Inflammatory macrophage (primary cell): Measurements from ENCODE around the gene SERPINB5.
A peak's percentile ranks its signal among the peaks of the same experiment; 100 is the strongest.

ENCODE experiments used
- DNase-seq, 2 donors: peaks; one replicate each; pipeline ENCODE4 v3.0.0-alpha.2; 2020 to 2022

The SERPINB5 gene

DNA sequence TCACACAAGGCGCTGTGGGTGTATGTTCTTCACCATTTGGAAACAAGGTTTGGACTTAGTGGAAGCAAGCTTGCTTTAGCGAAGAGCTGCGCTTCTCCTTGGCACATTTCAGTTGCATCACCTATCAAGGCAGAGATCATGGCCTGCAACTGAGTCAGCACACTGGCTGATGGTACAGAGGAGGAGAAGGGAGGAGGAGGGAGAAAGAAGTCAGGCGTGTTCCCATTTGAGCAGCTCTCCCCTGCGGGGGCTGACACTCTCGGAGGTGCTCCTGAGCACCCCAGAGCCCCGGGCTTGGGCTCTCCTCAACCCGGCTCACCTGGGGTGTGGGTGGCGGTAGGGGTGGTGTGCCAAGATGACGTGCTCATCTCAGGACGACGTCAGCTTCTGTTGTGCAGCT, 6.0 kb upstream of the SERPINB5 start:
- peak in 1 of 2 donors; percentile 5 for DNase-seq

DNA sequence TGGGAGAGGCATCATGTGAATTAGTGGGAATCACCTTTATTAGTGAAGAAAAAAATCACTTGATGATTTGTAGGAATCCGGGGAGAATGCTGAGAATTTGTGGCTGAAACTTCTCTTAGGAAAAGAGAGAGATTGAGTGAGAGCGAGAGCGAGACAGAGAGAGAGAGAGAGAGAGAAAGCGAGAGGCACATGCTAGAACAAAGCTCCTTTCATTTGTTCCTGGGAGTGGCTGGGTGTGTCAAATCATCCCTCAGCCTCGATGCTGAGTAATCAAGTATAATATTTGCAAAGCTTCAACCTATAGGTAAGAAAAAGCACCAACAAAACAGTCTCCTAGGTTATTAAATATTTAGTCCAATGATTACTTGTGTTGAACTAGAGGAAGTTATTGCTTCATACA, 4.4 kb upstream of the SERPINB5 start:
- no peak for DNase-seq

DNA sequence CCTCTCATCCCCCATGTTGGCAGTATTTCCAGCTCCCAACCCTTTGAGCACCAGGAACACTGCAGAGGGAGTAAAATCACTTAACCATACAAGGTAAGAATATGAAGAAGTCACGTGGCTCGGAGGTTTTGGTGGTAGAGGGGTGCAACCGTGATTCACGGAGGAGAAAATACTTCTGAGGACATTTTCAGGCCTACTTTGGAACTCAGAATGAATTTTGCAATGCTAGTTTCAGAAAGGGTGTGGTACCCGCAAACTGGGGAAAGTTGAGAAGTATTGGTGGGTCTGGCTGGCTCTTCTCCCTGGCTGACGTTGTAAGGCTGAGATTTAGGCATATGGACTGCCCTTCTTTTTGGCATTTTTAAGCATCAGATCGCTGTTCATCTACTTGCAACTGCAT, 442 bp downstream of the SERPINB5 start:
- DNase-seq, result no peak

DNA sequence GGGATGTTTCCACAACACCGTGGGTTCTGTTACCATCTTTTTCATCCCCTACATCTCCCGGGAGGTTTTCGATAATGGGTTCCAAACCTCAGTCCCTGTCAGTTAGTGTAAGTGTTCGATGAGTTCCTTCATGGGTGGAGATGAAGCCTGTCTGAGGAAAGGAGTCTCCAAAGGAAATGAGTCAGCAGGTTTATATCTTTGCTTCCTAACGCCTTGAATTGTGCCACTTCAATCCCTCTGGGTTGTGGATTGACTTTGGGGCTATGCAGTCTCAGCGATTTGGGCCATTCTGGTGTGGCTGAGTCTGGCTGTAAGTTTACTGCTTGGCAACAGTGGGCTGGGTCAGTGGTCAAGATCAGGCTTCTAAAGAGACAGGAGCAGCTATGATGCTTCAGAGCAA, 1.2 kb downstream of the SERPINB5 start:
- no peak for DNase-seq

DNA sequence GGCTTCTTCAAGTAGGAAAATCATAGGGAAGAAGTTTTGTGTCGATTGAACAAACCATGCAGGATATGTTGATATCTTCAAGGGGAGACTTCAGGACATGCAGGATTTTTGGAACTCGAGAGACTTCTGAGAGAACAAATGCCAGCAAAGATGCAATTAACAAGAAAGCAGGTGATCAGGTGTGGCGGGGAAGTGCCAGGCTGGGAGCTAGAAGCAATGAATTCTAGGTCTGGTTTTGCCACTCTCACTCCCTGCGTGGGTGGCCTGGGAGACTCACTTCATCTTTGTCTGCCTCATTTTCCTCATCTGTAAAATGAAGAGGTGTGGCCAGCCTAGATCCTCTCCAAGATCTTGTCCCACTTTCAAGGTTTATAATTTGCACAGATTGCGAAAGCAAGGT, 3.1 kb downstream of the SERPINB5 start:
- DNase-seq, result no peak

DNA sequence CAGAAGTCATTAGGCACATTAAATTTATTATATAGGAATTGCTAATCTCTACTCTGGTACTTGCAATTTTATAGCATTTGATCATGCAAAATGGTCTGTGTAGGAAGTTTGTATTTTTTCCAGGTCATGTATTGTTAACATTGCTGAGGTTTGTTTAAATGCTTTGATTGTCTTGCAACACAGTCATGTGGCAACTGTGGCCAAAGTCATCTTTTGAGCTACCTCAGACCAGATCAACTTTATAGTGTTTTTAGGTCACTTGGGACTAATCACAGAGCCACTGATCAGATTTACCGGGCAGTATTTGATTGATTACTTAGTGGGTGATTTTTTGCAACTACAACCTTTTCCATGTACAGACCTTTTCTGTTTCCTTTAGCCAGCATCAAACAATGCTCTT, 3.7 kb downstream of the SERPINB5 start:
- no peak for DNase-seq

DNA sequence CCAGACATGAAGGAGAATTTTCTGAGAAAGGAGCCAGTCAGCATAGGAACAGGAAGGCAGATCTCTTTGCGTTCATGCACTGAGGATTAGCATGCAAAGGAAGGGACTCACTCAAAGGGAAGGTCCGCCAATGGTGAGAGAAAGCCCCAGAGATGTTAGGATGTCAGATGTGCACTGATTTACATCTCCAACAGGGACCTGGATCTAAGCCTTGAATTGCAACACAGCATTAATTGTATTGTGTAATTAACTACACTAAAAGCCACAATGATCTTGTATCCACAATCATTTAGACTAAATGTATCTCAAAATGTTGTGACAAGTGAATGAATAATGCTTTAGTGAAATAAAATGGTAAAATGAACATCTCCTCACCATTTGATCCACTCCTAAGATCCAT, 4.2 kb downstream of the SERPINB5 start:
- no peak for DNase-seq

DNA sequence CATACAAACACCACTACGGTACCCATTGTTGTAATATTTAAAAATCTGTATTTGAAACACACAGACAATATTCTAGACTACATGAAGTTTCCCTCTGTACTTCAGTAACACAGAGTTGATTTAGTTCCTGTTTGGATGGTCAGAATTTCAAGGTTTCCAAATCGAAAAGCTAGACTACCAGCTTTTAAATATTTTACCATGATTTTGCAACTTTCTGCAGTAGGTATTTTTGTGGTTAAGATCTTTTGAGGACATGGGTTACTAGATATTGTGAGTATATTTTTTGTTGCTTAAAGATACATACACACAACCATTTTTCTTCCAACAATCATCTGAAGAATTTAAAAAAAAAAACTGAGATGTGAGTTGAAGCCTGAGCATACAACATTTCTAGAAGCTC, 10.9 kb downstream of the SERPINB5 start:
- peak in 1 of 2 donors; percentile 6 for DNase-seq

DNA sequence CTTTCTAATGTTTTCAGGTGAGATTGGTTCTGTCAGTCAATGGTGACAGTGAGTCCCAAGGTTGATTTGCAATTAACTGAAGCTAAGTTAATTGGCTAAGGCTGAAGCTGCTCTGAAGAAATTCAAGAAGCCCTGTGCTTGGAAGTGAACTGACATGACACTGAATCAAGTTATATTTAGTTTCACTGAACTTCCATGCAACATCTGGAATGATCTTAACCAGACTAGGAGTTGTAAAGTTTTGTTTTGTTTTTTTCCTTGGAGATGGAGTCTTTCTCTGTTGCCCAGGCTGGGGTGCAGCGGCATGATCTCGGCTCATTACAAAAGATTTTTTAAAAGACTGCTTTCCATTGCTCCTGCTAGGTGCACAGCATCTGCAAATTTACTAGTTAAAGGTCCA, 11.4 kb downstream of the SERPINB5 start:
- no peak for DNase-seq

DNA sequence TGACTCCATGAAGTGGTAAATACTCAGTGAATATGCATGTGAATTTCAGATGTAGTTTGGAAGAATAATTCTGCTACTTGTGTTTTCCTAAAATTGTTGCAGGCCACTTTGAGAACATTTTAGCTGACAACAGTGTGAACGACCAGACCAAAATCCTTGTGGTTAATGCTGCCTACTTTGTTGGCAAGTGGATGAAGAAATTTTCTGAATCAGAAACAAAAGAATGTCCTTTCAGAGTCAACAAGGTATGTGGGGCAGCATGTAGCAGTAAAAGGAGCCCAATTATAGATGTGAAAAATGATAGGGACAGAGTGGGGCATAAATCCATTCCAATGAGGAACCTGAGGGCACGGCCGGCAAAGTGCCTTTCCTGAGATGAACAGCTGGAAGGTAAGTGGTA, 16.1 kb downstream of the SERPINB5 start:
- DNase-seq, result no peak

DNA sequence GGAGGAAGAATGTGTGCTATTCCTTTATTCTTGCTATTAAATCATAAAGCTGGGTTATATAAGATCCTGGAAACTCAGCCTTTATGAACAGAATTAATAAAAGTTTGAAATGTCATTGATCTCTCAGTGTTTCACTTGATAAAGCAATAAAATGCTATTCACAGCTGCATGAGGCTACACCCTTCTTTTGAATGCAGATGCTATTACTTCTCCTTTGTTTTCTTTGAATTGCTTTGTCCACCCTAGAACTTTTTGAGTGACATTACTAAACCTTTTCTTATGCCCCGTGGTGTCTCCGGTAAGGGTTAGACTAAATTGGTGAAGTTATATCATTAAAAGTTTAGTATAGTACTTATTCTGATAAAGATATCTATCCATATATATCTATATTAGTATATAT, 18.9 kb downstream of the SERPINB5 start:
- DNase-seq, result no peak

DNA sequence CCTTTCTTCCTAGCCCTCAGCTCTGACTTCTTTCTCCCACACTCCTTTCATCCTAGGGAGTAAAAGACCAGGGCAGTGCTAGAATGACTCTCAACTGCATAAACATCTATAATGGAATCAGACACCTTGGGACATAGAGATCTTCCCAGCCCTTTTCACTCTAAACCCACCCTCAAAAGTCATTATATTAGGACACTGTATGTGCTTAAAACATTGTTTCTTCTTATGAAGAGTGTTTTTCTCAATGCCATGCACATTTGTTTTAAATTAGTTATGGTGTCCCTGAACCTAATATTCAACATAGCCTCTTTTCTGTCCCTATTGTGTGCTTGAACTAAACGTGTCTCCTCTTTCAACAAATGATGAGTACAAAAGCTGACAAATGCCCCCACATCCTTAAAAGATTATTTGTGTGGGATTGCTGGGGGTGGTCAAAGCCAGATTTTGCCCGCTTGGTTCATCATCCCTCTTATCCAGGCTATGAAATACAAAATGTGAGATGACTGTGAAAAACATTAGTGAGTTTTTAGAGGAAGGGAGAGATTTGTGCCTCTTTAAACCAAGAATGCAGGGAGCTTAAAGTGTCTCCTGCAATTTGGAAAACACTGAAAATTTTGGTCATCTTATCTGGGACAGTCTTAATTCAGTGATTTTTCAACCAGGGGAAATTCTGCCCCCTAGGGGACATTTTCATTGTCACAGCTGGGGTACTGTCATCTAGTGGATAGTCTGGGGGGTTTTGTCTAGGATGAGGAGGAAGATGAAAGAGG, 29.0 kb downstream of the SERPINB5 start:
- DNase-seq, result peak; percentile 42 to 45

DNA sequence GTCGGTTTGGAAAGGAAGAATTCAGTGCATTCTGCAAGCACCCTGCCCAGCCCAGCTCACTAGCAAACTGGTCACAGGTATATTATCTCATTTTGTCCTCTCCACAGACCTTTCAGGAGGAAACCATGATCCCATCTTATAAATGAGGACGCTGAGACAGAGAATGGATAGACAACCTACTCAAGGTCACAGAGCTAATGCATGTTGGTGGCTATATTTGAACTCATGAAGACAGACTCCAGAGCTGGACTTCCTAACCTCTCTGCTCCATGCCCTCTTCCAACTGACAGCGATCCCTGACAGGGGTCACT, 29.5 kb downstream of the SERPINB5 start:
- no peak for DNase-seq

DNA sequence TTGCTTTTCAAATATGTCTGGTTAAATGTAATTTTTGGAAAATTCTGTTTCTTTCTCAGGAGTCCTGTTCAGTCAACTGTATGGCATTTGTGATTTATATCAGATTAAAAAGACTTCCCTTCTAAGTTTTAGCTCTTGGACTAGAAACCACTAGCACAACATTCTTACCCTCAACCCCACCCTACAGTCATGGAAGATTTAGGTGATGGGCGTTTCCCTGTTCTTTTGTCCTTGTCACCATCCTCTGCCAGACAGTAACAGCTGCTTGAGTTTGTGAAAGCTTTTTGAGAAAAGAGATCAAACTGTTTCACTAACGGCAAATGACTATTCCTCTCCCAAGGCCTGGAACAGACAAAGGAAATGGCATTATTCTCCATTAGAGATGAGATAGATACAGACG, 31.8 kb downstream of the SERPINB5 start:
- DNase-seq, result no peak

DNA sequence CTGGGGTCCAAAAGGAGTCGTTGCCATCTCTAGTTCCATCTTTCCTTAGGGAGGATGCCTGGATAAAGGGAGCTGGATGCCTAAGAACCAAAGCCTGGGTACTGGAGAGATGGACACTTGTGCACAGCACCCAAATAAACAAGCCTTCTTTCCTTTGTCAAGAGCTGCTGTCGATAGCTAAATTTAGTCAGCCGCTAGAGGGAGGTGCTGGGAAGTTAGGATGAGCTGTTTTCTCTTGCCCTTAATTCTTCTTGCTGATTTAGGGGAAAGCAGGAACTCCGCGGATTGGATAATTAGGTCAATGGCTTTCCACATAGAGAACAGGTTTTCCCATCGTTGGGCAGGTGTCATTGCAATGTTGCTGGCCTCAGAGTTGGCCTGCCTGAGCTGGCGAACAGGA, 34.5 kb downstream of the SERPINB5 start:
- peak; percentile 49 to 51 for DNase-seq

DNA sequence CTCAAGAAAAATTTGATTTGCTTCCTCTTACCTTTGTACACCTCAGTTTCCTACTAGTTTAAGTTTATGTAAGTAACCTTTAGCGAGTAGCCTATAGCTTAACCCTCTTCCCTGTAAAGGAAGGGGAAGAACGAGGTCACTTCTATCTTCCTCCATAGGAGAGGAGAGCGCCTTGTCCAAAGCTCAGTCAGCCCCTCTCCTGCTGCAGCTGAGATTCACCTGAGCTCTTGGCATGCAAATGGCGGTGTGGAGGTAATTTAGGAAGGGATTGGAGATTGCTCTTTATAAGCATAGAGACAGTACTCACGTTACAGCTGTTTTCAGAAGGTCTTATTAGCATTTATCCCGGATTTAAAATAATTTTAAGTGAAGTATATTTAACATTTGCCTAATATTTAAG, 37.6 kb downstream of the SERPINB5 start:
- DNase-seq, result no peak

DNA sequence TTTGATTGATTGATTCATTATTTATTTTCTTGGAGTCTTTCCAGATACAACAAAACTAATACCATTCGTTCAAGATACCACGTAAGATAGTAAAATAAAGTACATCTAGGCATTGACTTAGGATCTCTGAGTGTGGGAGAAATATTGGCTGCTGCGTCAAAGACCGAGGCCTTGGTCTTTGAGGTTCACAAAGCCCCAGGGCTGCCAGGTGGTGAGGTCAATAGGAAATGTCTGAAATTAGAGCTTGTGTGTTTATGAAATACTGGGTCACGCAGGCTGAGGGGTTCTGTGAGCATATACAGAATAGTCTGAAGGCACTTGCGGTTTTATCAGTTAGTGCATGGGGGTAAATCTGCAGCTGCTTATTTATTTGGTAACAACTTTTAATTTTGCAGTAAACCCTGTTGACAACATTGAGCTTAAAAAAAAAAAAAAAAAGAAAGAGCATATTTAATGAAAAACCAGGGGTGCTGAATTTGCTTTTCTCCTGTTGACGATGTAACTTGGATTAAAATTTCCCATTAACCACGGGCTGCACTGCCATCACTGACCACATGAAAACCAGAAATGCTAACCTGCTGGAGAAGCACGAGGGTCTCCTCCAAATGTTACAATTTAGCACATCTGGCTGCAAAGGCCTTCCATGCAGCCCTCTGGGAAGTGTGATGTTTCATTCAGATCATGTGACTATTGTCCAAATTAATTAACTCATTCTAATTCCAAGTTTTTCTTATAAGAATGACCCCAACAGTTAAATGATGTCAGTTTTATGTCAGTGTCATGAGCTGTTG, 38.3 kb downstream of the SERPINB5 start:
- no peak for DNase-seq

DNA sequence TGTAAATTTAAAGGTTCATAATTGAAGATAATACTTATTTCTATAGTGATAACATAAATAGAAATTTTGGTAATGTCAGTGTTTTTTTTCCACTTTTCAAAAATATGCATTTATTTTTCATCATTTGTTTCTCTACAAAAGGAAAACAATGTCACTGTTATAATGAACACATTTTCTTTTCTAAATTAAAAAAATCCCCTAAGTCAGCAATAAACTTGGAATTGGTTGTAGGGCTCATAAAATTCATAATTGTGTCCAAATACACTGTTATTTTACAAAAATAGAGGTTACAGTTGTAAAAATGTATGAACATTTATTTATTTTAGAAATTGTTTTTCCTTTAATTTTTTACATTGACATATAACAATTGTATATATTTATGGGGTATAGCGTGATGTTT, 39.0 kb downstream of the SERPINB5 start:
- no peak for DNase-seq

DNA sequence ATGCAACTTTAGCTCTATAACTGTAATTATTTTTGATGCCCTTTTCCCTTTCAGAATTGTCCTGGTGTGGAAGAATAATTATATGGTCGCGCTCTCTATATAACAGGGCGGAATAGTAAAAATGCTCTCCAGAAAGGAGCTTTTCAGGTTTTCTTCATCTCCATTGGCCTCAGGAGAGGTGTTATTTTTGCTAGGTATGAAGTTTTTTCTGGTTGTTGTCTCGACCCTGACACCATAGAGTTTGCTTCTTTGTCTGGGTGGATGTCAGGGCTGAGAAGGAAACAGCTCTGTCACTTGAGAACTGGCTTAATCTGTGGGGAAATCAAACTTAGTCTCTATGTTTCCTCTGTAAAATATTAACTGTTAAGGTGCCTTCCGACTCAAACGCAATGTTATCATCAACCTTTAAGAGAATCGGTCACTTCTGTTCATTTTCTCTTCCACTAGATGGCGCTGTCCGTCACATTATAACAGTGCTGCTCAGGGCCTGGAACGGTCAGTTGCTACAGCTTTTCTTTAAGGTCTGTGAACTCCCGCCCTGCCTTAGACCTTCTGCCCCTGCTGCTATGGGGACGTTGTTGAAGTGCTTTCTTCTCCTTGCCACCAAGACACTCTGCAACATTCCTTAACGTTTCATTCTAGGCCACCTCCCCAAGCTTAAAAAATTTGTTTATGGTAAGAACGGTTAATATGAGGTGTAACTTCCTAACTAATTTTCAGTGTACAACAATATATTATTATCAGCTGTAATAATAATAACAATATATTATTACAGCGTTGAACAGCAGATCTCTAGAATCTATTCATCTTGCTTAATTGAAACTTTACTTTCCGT, 41.6 kb downstream of the SERPINB5 start:
- peak; percentile 83 to 85 for DNase-seq

DNA sequence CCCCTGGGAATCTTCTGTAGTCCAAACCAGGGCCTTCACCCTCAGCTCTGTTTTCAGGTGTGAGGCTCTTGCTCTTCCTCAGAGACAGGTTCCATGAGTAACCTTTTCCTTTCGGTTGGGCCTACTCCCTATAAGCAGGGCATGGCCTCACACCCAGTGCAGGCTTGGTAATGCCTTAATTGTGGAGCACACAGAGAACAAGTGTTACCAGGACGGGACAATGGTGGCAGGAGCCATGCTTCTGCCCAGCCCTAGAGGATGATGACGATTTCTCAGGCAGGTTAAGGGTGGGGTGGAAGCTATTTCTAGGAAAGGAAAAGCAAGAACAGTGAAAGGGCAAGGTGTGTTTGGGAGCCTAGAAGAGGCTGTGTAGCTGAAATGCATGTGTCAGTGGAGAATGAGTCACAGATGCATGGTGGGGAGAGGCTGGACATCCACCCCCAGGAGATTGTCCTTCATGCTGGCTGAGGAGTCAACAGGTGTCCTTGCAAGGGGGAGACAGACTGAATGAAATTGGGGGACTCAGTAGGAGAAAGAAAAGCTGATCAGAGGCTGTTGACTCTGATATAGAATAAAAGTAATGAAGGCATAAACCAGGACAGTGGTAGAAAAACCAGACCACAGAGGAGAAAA, 43.4 kb downstream of the SERPINB5 start:
- no peak for DNase-seq

DNA sequence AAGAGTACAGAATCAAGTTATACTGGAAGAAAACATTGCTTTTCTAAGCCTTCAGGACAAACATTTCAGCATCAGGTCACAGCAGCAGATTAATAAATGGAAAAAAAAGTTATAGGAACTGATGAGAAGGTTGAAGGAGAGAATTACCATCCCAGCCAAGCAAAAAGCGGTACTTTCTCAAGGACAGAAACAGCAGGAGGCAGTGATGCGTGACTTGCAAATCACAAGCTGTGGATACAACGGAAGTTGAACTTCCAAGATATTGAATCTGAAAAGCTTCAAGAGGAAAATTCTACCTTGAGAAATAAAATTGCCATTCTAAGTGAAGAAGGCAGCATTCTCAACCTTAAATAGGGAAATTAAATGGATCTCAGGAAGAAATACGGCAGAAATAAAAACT, 46.9 kb downstream of the SERPINB5 start:
- DNase-seq, result no peak

DNA sequence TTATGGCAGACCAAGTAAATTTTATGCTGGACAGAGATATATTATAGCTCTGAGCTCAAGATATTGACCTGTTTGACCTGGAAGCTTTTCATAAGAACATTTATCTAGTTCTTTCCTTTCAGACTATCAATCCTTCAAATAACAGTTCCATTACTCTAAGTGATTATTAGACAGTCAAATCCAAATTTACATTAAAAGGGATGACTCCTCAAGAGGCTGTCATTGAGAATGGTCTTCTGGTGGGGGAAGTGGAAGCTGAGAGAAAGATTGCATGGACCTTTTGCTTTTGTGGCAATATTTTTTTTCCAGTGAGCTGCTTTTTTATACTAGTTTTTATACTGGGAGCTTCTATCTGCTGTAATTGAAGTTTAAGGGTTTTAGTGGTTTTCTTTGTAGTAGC, 50.5 kb downstream of the SERPINB5 start:
- DNase-seq, result no peak

DNA sequence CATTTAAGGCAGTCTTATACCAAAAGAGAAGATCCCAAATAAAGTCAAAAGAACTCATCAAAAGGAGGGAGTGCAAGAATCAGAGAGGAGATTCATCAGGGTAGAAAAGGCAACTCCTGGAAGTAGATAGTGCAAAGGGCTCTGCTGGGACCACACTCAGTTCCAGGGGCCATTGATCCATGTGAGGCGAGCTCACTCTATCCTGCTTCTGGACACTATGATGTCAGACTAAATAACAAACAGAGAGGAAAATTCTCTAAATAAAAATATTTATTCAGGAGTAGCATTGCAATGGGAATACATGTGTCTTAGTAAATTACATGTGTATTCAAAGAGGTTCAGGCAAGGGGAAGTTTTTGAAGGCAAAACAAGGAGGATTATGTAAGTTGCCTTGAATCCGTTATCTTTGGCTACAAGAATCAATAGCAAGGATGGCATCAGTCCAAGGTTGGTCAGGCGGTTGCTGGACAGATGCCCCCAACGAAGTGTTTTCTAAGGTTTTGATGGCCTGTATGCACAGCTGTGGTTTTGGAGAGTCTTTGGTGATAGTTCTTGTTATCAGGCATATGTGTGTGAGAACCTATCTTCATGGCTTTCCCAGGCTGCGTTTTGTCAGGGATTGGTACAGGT, 52.2 kb downstream of the SERPINB5 start:
- no peak for DNase-seq
